PC-9 (cell line): Measurements from ENCODE around the gene IQCH.

Source experiments
- EZH2 ChIP-seq: fragments of 200-600 bp; sonication (generic); IDR thresholded peaks from 2 replicates; pipeline ENCODE4 v1.8.0; 2017; ENCODE audit warnings: antibody characterized with exemption, low read depth
- TF ChIP-seq, protein P1 (sequence below): fragments of 200-600 bp; sonication (generic); conservative IDR thresholded peaks from 2 replicates; pipeline ENCODE4 v1.6.1; 2017; ENCODE audit warnings: mixed run types, antibody characterized with exemption, mild to moderate bottlenecking, moderate library complexity

DNA sequence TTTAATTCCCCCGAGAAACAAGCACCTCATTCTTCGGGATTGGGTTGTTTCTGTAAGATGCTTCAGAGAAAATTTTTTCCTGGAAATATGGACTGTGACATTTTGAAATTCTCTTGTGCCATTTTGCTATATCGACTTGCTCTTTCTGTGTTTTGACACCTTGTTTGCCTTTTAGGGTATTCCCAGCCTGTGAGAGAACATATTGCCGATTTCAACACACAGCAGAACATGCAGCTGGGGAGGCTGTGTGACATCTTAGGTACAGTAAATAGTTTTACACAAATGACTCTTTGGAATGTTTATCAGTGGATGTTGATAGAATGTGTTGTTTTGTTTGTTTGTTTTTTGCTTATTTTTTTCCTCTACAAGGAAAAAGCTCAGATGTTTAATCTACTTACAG, 130.2 kb downstream of the IQCH start:
- TF ChIP-seq, protein P1, sequence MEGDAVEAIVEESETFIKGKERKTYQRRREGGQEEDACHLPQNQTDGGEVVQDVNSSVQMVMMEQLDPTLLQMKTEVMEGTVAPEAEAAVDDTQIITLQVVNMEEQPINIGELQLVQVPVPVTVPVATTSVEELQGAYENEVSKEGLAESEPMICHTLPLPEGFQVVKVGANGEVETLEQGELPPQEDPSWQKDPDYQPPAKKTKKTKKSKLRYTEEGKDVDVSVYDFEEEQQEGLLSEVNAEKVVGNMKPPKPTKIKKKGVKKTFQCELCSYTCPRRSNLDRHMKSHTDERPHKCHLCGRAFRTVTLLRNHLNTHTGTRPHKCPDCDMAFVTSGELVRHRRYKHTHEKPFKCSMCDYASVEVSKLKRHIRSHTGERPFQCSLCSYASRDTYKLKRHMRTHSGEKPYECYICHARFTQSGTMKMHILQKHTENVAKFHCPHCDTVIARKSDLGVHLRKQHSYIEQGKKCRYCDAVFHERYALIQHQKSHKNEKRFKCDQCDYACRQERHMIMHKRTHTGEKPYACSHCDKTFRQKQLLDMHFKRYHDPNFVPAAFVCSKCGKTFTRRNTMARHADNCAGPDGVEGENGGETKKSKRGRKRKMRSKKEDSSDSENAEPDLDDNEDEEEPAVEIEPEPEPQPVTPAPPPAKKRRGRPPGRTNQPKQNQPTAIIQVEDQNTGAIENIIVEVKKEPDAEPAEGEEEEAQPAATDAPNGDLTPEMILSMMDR: no peak
- no peak for TF ChIP-seq EZH2
